ENCODE measurements around the gene RASSF5.

GRCh38 chr1:206496131-206496793 lies 11.1 kb upstream of the RASSF5 start:
- TF ChIP-seq CTCF (IDR thresholded peaks at IDR 0.05) = no peak
- no peak for TF ChIP-seq POLR2A (IDR thresholded peaks at IDR 0.05)
- TF ChIP-seq POLR2AphosphoS5 (IDR thresholded peaks at IDR 0.05) = no peak
